Vagina (tissue), 2 donors: ENCODE data around the gene CDK14.

Experiments
- POLR2A ChIP-seq, 2 donors: fragments of 450-650 bp; IDR thresholded peaks; one replicate each; pipeline ENCODE4 v1.6.1; 2017; ENCODE audit warnings: antibody characterized with exemption in 2 of 2, mild to moderate bottlenecking in 2 of 2, moderate library complexity in 2 of 2
- POLR2AphosphoS5 ChIP-seq, 2 donors: sonication (generic); formaldehyde crosslinking; IDR thresholded peaks; one replicate each; pipeline ENCODE4 v1.9.0; 2017; ENCODE audit warnings: antibody characterized with exemption in 2 of 2, mild to moderate bottlenecking in 2 of 2, low read depth in 1 of 2; ENCODE audit not compliant: insufficient read depth in 1 of 2
- TF ChIP-seq, protein P1 (sequence below), 3 experiments: fragments of 450-650 bp in 2 of 3; fragments of 200-600 bp in 1 of 3; sonication (generic) in 1 of 3; IDR thresholded peaks; one replicate each; pipeline ENCODE4 v1.5.1; 2017 to 2019; ENCODE audit warnings: antibody characterized with exemption in 3 of 3, mild to moderate bottlenecking in 2 of 3, moderate library complexity in 2 of 3

DNA sequence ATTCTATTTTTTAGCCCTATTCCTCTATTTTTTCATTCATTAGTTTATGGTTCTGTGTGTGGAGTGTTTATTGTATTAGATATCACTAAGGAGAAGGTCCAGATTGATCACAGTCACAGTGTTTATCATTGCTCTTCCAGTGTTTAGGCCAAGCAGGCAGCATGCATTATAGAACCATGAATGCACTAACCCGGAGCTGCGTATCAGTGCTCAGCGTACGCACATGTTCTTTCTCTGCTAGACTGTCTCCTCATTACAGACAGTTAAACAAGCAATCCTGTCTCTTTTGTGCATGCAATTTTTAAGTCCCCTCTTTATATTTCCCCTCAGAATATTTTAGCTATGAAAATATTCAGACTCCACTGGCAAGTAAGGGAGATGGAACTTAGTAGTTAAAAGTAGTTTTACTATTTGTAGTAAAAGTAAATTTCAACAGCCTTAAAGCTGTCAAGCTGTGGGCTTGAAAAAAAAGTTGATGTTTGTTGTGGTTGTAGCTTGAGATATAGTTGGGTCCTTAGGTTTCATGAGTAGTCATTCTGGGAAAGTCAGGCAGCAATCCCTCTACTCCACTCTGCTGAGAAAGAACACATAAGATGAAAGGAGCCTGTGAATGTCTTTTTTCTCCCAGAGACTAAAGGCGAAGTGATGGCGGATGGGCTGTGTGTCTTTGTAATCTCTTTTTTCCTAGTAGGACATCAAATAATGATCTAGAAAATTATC is 260.4 kb downstream of the CDK14 start:
- TF ChIP-seq, protein P1, sequence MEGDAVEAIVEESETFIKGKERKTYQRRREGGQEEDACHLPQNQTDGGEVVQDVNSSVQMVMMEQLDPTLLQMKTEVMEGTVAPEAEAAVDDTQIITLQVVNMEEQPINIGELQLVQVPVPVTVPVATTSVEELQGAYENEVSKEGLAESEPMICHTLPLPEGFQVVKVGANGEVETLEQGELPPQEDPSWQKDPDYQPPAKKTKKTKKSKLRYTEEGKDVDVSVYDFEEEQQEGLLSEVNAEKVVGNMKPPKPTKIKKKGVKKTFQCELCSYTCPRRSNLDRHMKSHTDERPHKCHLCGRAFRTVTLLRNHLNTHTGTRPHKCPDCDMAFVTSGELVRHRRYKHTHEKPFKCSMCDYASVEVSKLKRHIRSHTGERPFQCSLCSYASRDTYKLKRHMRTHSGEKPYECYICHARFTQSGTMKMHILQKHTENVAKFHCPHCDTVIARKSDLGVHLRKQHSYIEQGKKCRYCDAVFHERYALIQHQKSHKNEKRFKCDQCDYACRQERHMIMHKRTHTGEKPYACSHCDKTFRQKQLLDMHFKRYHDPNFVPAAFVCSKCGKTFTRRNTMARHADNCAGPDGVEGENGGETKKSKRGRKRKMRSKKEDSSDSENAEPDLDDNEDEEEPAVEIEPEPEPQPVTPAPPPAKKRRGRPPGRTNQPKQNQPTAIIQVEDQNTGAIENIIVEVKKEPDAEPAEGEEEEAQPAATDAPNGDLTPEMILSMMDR (IDR thresholded peaks at IDR 0.05): no peak
- no peak for TF ChIP-seq POLR2A (IDR thresholded peaks at IDR 0.05)
- no peak for TF ChIP-seq POLR2AphosphoS5 (IDR thresholded peaks at IDR 0.05; ENCODE audit: insufficient read depth in 1 of 2, low read depth in 1 of 2)
